ENCODE data around the gene MAP3K20. TPM values are rescaled to one million over a fixed set of nuclear protein-coding genes. Genes with fewer than 3 reads are reported as not detected.

MAP3K20 gene
- total and polyA plus RNA-seq, 2 donors (not counting 3 experiments of a cell fraction or from before 2014, with no cell fraction given) = 7.8 to 31.5 TPM

GRCh38 chr2:173248381-173248780, 172.7 kb downstream of the MAP3K20 start:
- TF ChIP-seq FOS (IDR thresholded peaks at IDR 0.05; ENCODE audit: borderline replicate concordance, insufficient read depth, low read length) (no peak), GATA2 (IDR thresholded peaks at IDR 0.05; ENCODE audit: insufficient read depth, insufficient read length, low read depth, low read length) (no peak)
- TF ChIP-seq, protein P1, sequence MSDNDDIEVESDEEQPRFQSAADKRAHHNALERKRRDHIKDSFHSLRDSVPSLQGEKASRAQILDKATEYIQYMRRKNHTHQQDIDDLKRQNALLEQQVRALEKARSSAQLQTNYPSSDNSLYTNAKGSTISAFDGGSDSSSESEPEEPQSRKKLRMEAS (IDR thresholded peaks at IDR 0.05; ENCODE audit: insufficient read depth, insufficient read length) = no peak
- no peaks in the 10 kb centered on the region for H3K36me3 ChIP-seq (ENCODE audit: control insufficient read depth in 2 of 2, extremely low read depth in 1 of 2, insufficient read depth in 2 of 2, low read length in 2 of 2)
- H3K27me3 ChIP-seq (ENCODE audit: control insufficient read depth in 2 of 2, insufficient read depth in 2 of 2, low read length in 2 of 2) = no peaks in the 10 kb centered on the region
- intact Hi-C loops (cut with micrococcal nuclease) = no loop called here
- CTCF ChIA-PET = interaction anchor here (1.3 to 3.0 kb wide), 2 partner anchors 9 to 17 kb away, joined by 4 to 10 read pairs; no protein-coding TSS in a partner anchor
- no peak overlapping the region for H3K4me2 ChIP-seq (ENCODE audit: insufficient read depth, low read length)
- H3K4me3 ChIP-seq (replicated peaks in 1 of 3; ENCODE audit: insufficient read depth in 1 of 3, low read depth in 1 of 3, low read length in 3 of 3) = no peak overlapping the region
- H3K4me1 ChIP-seq (ENCODE audit: control insufficient read depth, extremely low read depth, insufficient read depth, low read length) = peaks cover 8% of the 10 kb centered on the region
- no peak for FAIRE-seq
- H3K9me3 ChIP-seq (replicated peaks; ENCODE audit: control insufficient read depth, insufficient read depth, low read length) = no peaks in the 10 kb centered on the region
- H4K20me1 ChIP-seq (replicated peaks; ENCODE audit: control insufficient read depth, extremely low read depth, insufficient read depth, low read length) = no peaks in the 10 kb centered on the region
- BruUV-seq (replicated peaks) = no TSS peak
- H3K9ac ChIP-seq (replicated peaks; ENCODE audit: extremely low read depth, insufficient read depth, low read length) = no peak overlapping the region
- dilution Hi-C loops (cut with MboI; ENCODE audit: extremely low pct_ligation_motif_present, low sequenced_read_pairs) = no loop called here
- no peak for DNase-seq (ENCODE audit: low read depth, low spot score)
- POLR2A ChIA-PET = no interaction called here
- no peaks in the 10 kb centered on the region for H3K79me2 ChIP-seq (ENCODE audit: control insufficient read depth, insufficient read depth, low read length)
- H3K27ac ChIP-seq (ENCODE audit: insufficient read depth, low read depth, low read length) = no peak overlapping the region
- no peak overlapping the region for H2AFZ ChIP-seq (ENCODE audit: low read depth, low read length)
- no peaks in the 10 kb centered on the region for H3K9me1 ChIP-seq (replicated peaks; ENCODE audit: control insufficient read depth, extremely low read depth, insufficient read depth, low read length)

- CTCF ChIA-PET = interaction anchor here (3.0 kb wide), 1 partner anchor 10 kb away, joined by 10 read pairs; no protein-coding TSS in a partner anchor
- H4K20me1 ChIP-seq (replicated peaks; ENCODE audit: control insufficient read depth, extremely low read depth, insufficient read depth, low read length) = no peaks in the 10 kb centered on the region
- TF ChIP-seq GATA2 (IDR thresholded peaks at IDR 0.05; ENCODE audit: insufficient read depth, insufficient read length, low read depth, low read length) (no peak), EZH2 (IDR thresholded peaks at IDR 0.05; ENCODE audit: borderline replicate concordance, low read depth, low read length, severe bottlenecking) (no peak), JUN (IDR thresholded peaks at IDR 0.05; ENCODE audit: borderline replicate concordance, insufficient read depth, insufficient read length, low read depth) (no peak), POLR2AphosphoS5 (IDR thresholded peaks at IDR 0.05; ENCODE audit: insufficient read depth, low read depth, low read length) (no peak), MYC (IDR thresholded peaks at IDR 0.05; ENCODE audit: low read depth, low read length) (no peak), FOS (IDR thresholded peaks at IDR 0.05; ENCODE audit: borderline replicate concordance, insufficient read depth, low read length) (no peak), POLR2A (IDR thresholded peaks at IDR 0.05; ENCODE audit: low read depth, low read length) (no peak)
- TF ChIP-seq, protein P1 (IDR thresholded peaks at IDR 0.05; ENCODE audit: insufficient read depth, insufficient read length) = no peak
- TF ChIP-seq, protein P2, sequence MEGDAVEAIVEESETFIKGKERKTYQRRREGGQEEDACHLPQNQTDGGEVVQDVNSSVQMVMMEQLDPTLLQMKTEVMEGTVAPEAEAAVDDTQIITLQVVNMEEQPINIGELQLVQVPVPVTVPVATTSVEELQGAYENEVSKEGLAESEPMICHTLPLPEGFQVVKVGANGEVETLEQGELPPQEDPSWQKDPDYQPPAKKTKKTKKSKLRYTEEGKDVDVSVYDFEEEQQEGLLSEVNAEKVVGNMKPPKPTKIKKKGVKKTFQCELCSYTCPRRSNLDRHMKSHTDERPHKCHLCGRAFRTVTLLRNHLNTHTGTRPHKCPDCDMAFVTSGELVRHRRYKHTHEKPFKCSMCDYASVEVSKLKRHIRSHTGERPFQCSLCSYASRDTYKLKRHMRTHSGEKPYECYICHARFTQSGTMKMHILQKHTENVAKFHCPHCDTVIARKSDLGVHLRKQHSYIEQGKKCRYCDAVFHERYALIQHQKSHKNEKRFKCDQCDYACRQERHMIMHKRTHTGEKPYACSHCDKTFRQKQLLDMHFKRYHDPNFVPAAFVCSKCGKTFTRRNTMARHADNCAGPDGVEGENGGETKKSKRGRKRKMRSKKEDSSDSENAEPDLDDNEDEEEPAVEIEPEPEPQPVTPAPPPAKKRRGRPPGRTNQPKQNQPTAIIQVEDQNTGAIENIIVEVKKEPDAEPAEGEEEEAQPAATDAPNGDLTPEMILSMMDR (IDR thresholded peaks at IDR 0.05; ENCODE audit: extremely low read depth in 1 of 2, insufficient read depth in 1 of 2, low read depth in 1 of 2, low read length in 2 of 2) = no peak
- peak; percentile 59 for DNase-seq (ENCODE audit: low read depth, low spot score)
- peaks cover 8% of the 10 kb centered on the region for H3K4me1 ChIP-seq (ENCODE audit: control insufficient read depth, extremely low read depth, insufficient read depth, low read length)
- dilution Hi-C loops (cut with MboI; ENCODE audit: extremely low pct_ligation_motif_present, low sequenced_read_pairs) = no loop called here
- POLR2A ChIA-PET = no interaction called here
- no peak overlapping the region for H3K27ac ChIP-seq (ENCODE audit: insufficient read depth, low read depth, low read length)
- no peaks in the 10 kb centered on the region for H3K9me1 ChIP-seq (replicated peaks; ENCODE audit: control insufficient read depth, extremely low read depth, insufficient read depth, low read length)
- intact Hi-C loops (cut with micrococcal nuclease) = no loop called here
- no peak overlapping the region for H3K4me2 ChIP-seq (ENCODE audit: insufficient read depth, low read length)
- no peaks in the 10 kb centered on the region for H3K79me2 ChIP-seq (ENCODE audit: control insufficient read depth, insufficient read depth, low read length)
- H3K9ac ChIP-seq (replicated peaks; ENCODE audit: extremely low read depth, insufficient read depth, low read length) = no peak overlapping the region
- H3K36me3 ChIP-seq (ENCODE audit: control insufficient read depth in 2 of 2, extremely low read depth in 1 of 2, insufficient read depth in 2 of 2, low read length in 2 of 2) = no peaks in the 10 kb centered on the region
- BruUV-seq (replicated peaks) = no TSS peak
- no peak overlapping the region for H3K4me3 ChIP-seq (replicated peaks in 1 of 3; ENCODE audit: insufficient read depth in 1 of 3, low read depth in 1 of 3, low read length in 3 of 3)
- peak; percentile 65 for FAIRE-seq
- no peak overlapping the region for H2AFZ ChIP-seq (ENCODE audit: low read depth, low read length)
- H3K27me3 ChIP-seq (ENCODE audit: control insufficient read depth in 2 of 2, insufficient read depth in 2 of 2, low read length in 2 of 2) = no peaks in the 10 kb centered on the region
- no peaks in the 10 kb centered on the region for H3K9me3 ChIP-seq (replicated peaks; ENCODE audit: control insufficient read depth, insufficient read depth, low read length)
Observed at GRCh38 chr2:173249661-173250641, 174.3 kb downstream of the MAP3K20 start.
